ENCODE measurements around the gene C2orf74.

- TF ChIP-seq HNRNPH1 (optimal IDR thresholded peaks at IDR 0.05; ENCODE audit: low read depth, low read length) (no peak), SRF (CRISPR knock-in tag; IDR thresholded peaks at IDR 0.05) (no peak), NFYB (IDR thresholded peaks at IDR 0.05; ENCODE audit: extremely low read depth, insufficient read length) (no peak), NONO (IDR thresholded peaks at IDR 0.05; ENCODE audit: low read depth in 2 of 2, low read length in 1 of 2) (no peak), ZNF444 (CRISPR knock-in tag; IDR thresholded peaks at IDR 0.05) (no peak), SMARCB1 (IDR thresholded peaks at IDR 0.05; ENCODE audit: insufficient read length, low read depth) (no peak), U2AF1 (optimal IDR thresholded peaks at IDR 0.05; ENCODE audit: low read depth, low read length) (no peak), POLR3A (IDR thresholded peaks at IDR 0.05; ENCODE audit: borderline replicate concordance, extremely low read depth, insufficient read depth, insufficient read length) (no peak)
Observed at GRCh38 chr2:61141151-61141550, 20.8 kb upstream of the C2orf74 start.
